K562 (cell line): ENCODE data around the gene TIPARP. TPM values are rescaled to one million over a fixed set of nuclear protein-coding genes. Genes with fewer than 3 reads are reported as not detected.

Experiments used
- ASH1L ChIP-seq: fragments of 450-650 bp; IDR thresholded peaks from 2 replicates; pipeline ENCODE4 v1.6.1; 2018; ENCODE audit warnings: borderline replicate concordance, mild to moderate bottlenecking, low read depth; ENCODE audit not compliant: partially characterized antibody
- CBX8 ChIP-seq: fragments of 200-600 bp; sonication (generic); IDR thresholded peaks from 2 replicates; pipeline ENCODE4 v1.6.1; 2012; ENCODE audit warnings: borderline replicate concordance, mixed run types, low read depth, mild to moderate bottlenecking, moderate library complexity, mixed read lengths, low read length, control low read depth, inconsistent platforms; ENCODE audit not compliant: poor library complexity, severe bottlenecking; ENCODE audit errors: extremely low read depth
- CHD1 ChIP-seq: fragments of 200-600 bp; sonication (generic); IDR thresholded peaks from one replicate; pipeline ENCODE4 v1.6.1; 2012; ENCODE audit warnings: mild to moderate bottlenecking, moderate library complexity, low read length, inconsistent platforms
- CHD4 ChIP-seq: fragments of 200-600 bp; sonication (generic); IDR thresholded peaks from 3 replicates; pipeline ENCODE4 v1.6.1; 2012; ENCODE audit warnings: low read depth, mild to moderate bottlenecking, mixed read lengths, low read length, inconsistent platforms; ENCODE audit not compliant: insufficient read depth, insufficient replicate concordance, poor library complexity, severe bottlenecking
- KLF6 ChIP-seq: fragments of 250-450 bp; sonication (Bioruptor Pico); IDR thresholded peaks from 2 replicates; pipeline ENCODE4 v1.4.0; 2020; ENCODE audit warnings: mild to moderate bottlenecking, moderate library complexity, borderline replicate concordance
- MYC ChIP-seq, 2 experiments: fragments of 250-450 bp in 1 of 2; sonication (Bioruptor Pico) in 1 of 2; IDR thresholded peaks; 2 replicates each; pipeline versions ENCODE4 v1.5.1 to v1.6.1; 2012 to 2021; ENCODE audit warnings: low read depth in 2 of 2, borderline replicate concordance in 1 of 2, improper control_type of control experiment in 1 of 2, low read length in 1 of 2, mild to moderate bottlenecking in 1 of 2, moderate library complexity in 1 of 2
- RAD21 ChIP-seq, 2 experiments: fragments of 250-450 bp in 1 of 2; fragments of 450-650 bp in 1 of 2; sonication (Bioruptor Pico) in 1 of 2; formaldehyde crosslinking in 1 of 2; IDR thresholded peaks in 1 of 2; conservative IDR thresholded peaks in 1 of 2; 2 replicates each; pipeline versions ENCODE4 v1.4.0 to v1.8.0; 2020 to 2022; ENCODE audit warnings: mild to moderate bottlenecking in 2 of 2, moderate library complexity in 1 of 2
- RBM25 ChIP-seq: fragments of 200-400 bp; formaldehyde crosslinking; IDR thresholded peaks from 2 replicates; pipeline ENCODE4 v1.6.1; 2018; ENCODE audit warnings: low read length, low read depth, moderate library complexity; ENCODE audit not compliant: severe bottlenecking
- RCOR1 ChIP-seq, 2 experiments: IDR thresholded peaks; 2 replicates each; pipeline ENCODE4 v1.6.1; 2012; ENCODE audit warnings: low read depth in 2 of 2, low read length in 2 of 2, borderline replicate concordance in 1 of 2, improper control_type of control experiment in 1 of 2
- SMAD4 ChIP-seq: fragments of 250-450 bp; sonication (Bioruptor Pico); conservative IDR thresholded peaks from 2 replicates; pipeline ENCODE4 v1.8.0; 2021; ENCODE audit warnings: inconsistent platforms, mild to moderate bottlenecking, moderate library complexity
- TAF15 ChIP-seq: fragments of 200-400 bp; formaldehyde crosslinking; IDR thresholded peaks from 2 replicates; pipeline ENCODE4 v1.6.1; 2017; ENCODE audit warnings: mild to moderate bottlenecking, low read depth, low read length, moderate library complexity
- TSC22D4 ChIP-seq: fragments of 450-650 bp; IDR thresholded peaks from 2 replicates; pipeline ENCODE4 v1.6.1; 2016; ENCODE audit warnings: missing genetic modification characterization, missing biosample characterization, control low read depth
- WHSC1 ChIP-seq: IDR thresholded peaks from one replicate; pipeline ENCODE4 v1.6.1; 2012; ENCODE audit warnings: low read length, control low read depth, inconsistent platforms
- YBX1 ChIP-seq: fragments of 450-650 bp; IDR thresholded peaks from 2 replicates; pipeline ENCODE4 v1.7.1; 2016; ENCODE audit warnings: mild to moderate bottlenecking
- ZBTB33 ChIP-seq: sonication (generic); formaldehyde crosslinking; IDR thresholded peaks from 2 replicates; pipeline ENCODE4 v1.8.1; 2023; ENCODE audit warnings: mild to moderate bottlenecking, missing genetic modification reagents
- ZBTB8A ChIP-seq: fragments of 450-650 bp; IDR thresholded peaks from 2 replicates; pipeline ENCODE4 v1.6.1; 2018; ENCODE audit warnings: mild to moderate bottlenecking, moderate library complexity; ENCODE audit not compliant: partially characterized antibody
- ZNF717 ChIP-seq: fragments of 250-450 bp; sonication (Bioruptor Pico); IDR thresholded peaks from 2 replicates; pipeline ENCODE4 v1.5.0; 2021
- ZNF740 ChIP-seq, 3 experiments: fragments of 200-800 bp in 1 of 3; sonication (Bioruptor generic) in 1 of 3; sonication (generic) in 1 of 3; formaldehyde crosslinking in 1 of 3; IDR thresholded peaks; 2 replicates each; pipeline versions ENCODE4 v1.6.1 to v1.8.0; 2016 to 2022; ENCODE audit warnings: mild to moderate bottlenecking in 2 of 3, missing compliant biosample characterization in 2 of 3, missing genetic modification characterization in 2 of 3, missing genetic modification reagents in 1 of 3
- ZNF75A ChIP-seq: fragments of 450-650 bp; formaldehyde crosslinking; IDR thresholded peaks from 2 replicates; pipeline ENCODE4 v1.4.0; 2020; ENCODE audit warnings: mild to moderate bottlenecking
- polyA plus RNA-seq, 8 experiments: library from polyadenylated mRNA; depleted of rRNA in 4 of 8; stranded (reverse) in 5 of 8; unstranded in 3 of 8; fragments of >200 nt; fragmentation: Nextera tagmentation in 2 of 8; fragmentation: Illumina TruSeq in 1 of 8; extraction: Ambion mirVana in 2 of 8; extraction: Trizol in 1 of 8; gene quantifications; 2 replicates each; pipeline versions ENCODE4 v1.2.1 to v1.2.3, GENCODE V29; 2011 to 2014; ENCODE audit warnings: inconsistent platforms in 1 of 8, missing spikeins in 1 of 8
- total RNA-seq, 7 experiments: library from RNA; depleted of rRNA in 6 of 7; stranded (reverse); fragments of >200 nt in 6 of 7; fragmentation: Illumina TruSeq in 2 of 7; extraction: Trizol in 2 of 7; gene quantifications; 2 replicates each; pipeline versions ENCODE4 v1.2.1 to v1.2.3, GENCODE V29; 2011 to 2021; ENCODE audit warnings: low replicate concordance in 1 of 7

TIPARP gene
- total and polyA plus RNA-seq, 9 of the 15 experiments (the other 6 are each of a cell fraction or from before 2014, with no cell fraction given): 2.4 to 29.4 (median 15.1) TPM

GRCh38 chr3:156674911-156675829 lies 780 bp downstream of the TIPARP start (continued):
- no peak for TF ChIP-seq ZBTB33 (CRISPR knock-in tag)
- no peak for TF ChIP-seq ZNF75A (CRISPR knock-in tag)
- TF ChIP-seq WHSC1: no peak
- TF ChIP-seq MYC (IDR thresholded peaks at IDR 0.05; ENCODE audit: low read depth, low read length): no peak
- peak; percentile 60; the same call in 1 of the 2 replicates for TF ChIP-seq MYC (CRISPR knock-in tag; IDR thresholded peaks at IDR 0.05; ENCODE audit: borderline replicate concordance, low read depth)
- TF ChIP-seq KLF6 (CRISPR knock-in tag): no peak
- peak; percentile 57 for TF ChIP-seq CHD1
- TF ChIP-seq ZNF717 (CRISPR knock-in tag): 0 out of 2 replicates have a peak, but pooled peaks have one; percentile 7
- TF ChIP-seq ZNF740 (CRISPR knock-in tag; IDR thresholded peaks at IDR 0.05): 0 out of 2 replicates have a peak, but pooled peaks have one; percentile 33
- no peak for TF ChIP-seq ZNF740 (tag; IDR thresholded peaks at IDR 0.05)
- TF ChIP-seq TSC22D4 (tag): no peak
- TF ChIP-seq CBX8: no peak
- no peak for TF ChIP-seq ZBTB8A
- TF ChIP-seq ASH1L: no peak
- TF ChIP-seq RBM25: peak; percentile 30
- TF ChIP-seq YBX1: no peak
- TF ChIP-seq CHD4: peak; percentile 95
- no peak for TF ChIP-seq TAF15
- peak; percentile 93 for TF ChIP-seq SMAD4 (CRISPR knock-in tag)
- TF ChIP-seq RCOR1 (IDR thresholded peaks at IDR 0.05; ENCODE audit: borderline replicate concordance in 1 of 2, low read depth in 2 of 2, low read length in 2 of 2): peak in 1 of 2 experiments; percentile 37; a peak in 1 of 4 replicates
- TF ChIP-seq RAD21 (CRISPR knock-in tag; conservative IDR thresholded peaks at IDR 0.05 in 1 of 2, IDR thresholded peaks at IDR 0.05 in 1 of 2): peak in 1 of 2 experiments; percentile 37; a peak in 3 of 4 replicates
